Measurements from ENCODE around the gene RPS29. TPM values are rescaled to one million over a fixed set of nuclear protein-coding genes. Genes with fewer than 3 reads are reported as not detected.
A peak's percentile ranks its signal among the peaks of the same experiment; 100 is the strongest.
"Not testable (repeated sequence)": the region's sequence is repeated elsewhere in the genome, so short reads cannot be mapped to it uniquely, and the experiment has no call there.

The RPS29 gene
- total and polyA plus RNA-seq, 2 donors from 2014 or later: 1,054 to 2,862 TPM

GRCh38 chr14:49593016-49593415, 6.8 kb upstream of the RPS29 start:
- no peaks in the 10 kb centered on the region for H3K9me3 ChIP-seq (ENCODE audit: control insufficient read depth in 2 of 3, insufficient read depth in 1 of 3, low read length in 3 of 3)
- FAIRE-seq (no peak), DNase-seq (no peak)
- H3K36me3 ChIP-seq (ENCODE audit: control insufficient read depth in 2 of 3, insufficient read depth in 3 of 3, low read length in 3 of 3): no peaks in the 10 kb centered on the region
- H3K27me3 ChIP-seq (ENCODE audit: control insufficient read depth, insufficient read depth, low read length): no peaks in the 10 kb centered on the region
- H3K4me1 ChIP-seq (ENCODE audit: control insufficient read depth in 2 of 3, insufficient read depth in 2 of 3, low read depth in 1 of 3, low read length in 3 of 3): peaks cover 0 to 3% (median 0%) of the 10 kb centered on the region in 3 donors
- no peak overlapping the region for H3K27ac ChIP-seq (ENCODE audit: low read depth in 2 of 2, low read length in 2 of 2)
- intact Hi-C loops (cut with DNase I): no loop called here
- no peak overlapping the region for H3K4me3 ChIP-seq (ENCODE audit: low read length in 3 of 3)
- TF ChIP-seq CTCF (IDR thresholded peaks at IDR 0.05; ENCODE audit: borderline replicate concordance, extremely low read depth, insufficient read depth): no peak
- H3K9ac ChIP-seq (ENCODE audit: low read length in 3 of 3): no peak overlapping the region

- TF ChIP-seq CTCF (IDR thresholded peaks at IDR 0.05; ENCODE audit: borderline replicate concordance, extremely low read depth, insufficient read depth): no peak
- peaks cover 0 to under 1% (median 0%) of the 10 kb centered on the region in 3 donors for H3K36me3 ChIP-seq (ENCODE audit: control insufficient read depth in 2 of 3, insufficient read depth in 3 of 3, low read length in 3 of 3)
- no peaks in the 10 kb centered on the region for H3K9me3 ChIP-seq (ENCODE audit: control insufficient read depth in 2 of 3, insufficient read depth in 1 of 3, low read length in 3 of 3)
- peaks cover 0 to 2% (median 0%) of the 10 kb centered on the region in 3 donors for H3K4me1 ChIP-seq (ENCODE audit: control insufficient read depth in 2 of 3, insufficient read depth in 2 of 3, low read depth in 1 of 3, low read length in 3 of 3)
- no peak for FAIRE-seq
- no peaks in the 10 kb centered on the region for H3K27me3 ChIP-seq (ENCODE audit: control insufficient read depth, insufficient read depth, low read length)
- DNase-seq: no peak
- intact Hi-C loops (cut with DNase I): no loop called here
- no peak overlapping the region for H3K4me3 ChIP-seq (ENCODE audit: low read length in 3 of 3)
- no peak overlapping the region for H3K9ac ChIP-seq (ENCODE audit: low read length in 3 of 3)
- no peak overlapping the region for H3K27ac ChIP-seq (ENCODE audit: low read depth in 2 of 2, low read length in 2 of 2)
These were observed 3.2 kb upstream of the RPS29 start for GRCh38 chr14:49589387-49589786.

GRCh38 chr14:49586673-49587460, 687 bp upstream of the RPS29 start:
- Histone ChIP-seq H3K9ac (ENCODE audit: low read length in 3 of 3) (peak overlapping the region in 2 of 3 donors; percentile 10 to 89), H3K4me3 (ENCODE audit: low read length in 3 of 3) (peak overlapping the region; percentile 80 to 99 (median 98)), H3K4me1 (ENCODE audit: control insufficient read depth in 2 of 3, insufficient read depth in 2 of 3, low read depth in 1 of 3, low read length in 3 of 3) (peaks cover 0 to 9% (median 0%) of the 10 kb centered on the region in 3 donors), H3K36me3 (ENCODE audit: control insufficient read depth in 2 of 3, insufficient read depth in 3 of 3, low read length in 3 of 3) (peaks cover 2 to 12% (median 3%) of the 10 kb centered on the region in 3 donors), H3K27ac (ENCODE audit: low read depth in 2 of 2, low read length in 2 of 2) (peak overlapping the region; percentile 86 to 96), H3K27me3 (ENCODE audit: control insufficient read depth, insufficient read depth, low read length) (no peaks in the 10 kb centered on the region), H3K9me3 (ENCODE audit: control insufficient read depth in 2 of 3, insufficient read depth in 1 of 3, low read length in 3 of 3) (no peaks in the 10 kb centered on the region)
- intact Hi-C loops (cut with DNase I): no loop called here
- peak; percentile 72 for TF ChIP-seq CTCF (IDR thresholded peaks at IDR 0.05; ENCODE audit: borderline replicate concordance, extremely low read depth, insufficient read depth)
- peak in 4 of 5 donors; percentile 45 to 88 (median 70) for DNase-seq
- peak; percentile 72 for FAIRE-seq

DNA sequence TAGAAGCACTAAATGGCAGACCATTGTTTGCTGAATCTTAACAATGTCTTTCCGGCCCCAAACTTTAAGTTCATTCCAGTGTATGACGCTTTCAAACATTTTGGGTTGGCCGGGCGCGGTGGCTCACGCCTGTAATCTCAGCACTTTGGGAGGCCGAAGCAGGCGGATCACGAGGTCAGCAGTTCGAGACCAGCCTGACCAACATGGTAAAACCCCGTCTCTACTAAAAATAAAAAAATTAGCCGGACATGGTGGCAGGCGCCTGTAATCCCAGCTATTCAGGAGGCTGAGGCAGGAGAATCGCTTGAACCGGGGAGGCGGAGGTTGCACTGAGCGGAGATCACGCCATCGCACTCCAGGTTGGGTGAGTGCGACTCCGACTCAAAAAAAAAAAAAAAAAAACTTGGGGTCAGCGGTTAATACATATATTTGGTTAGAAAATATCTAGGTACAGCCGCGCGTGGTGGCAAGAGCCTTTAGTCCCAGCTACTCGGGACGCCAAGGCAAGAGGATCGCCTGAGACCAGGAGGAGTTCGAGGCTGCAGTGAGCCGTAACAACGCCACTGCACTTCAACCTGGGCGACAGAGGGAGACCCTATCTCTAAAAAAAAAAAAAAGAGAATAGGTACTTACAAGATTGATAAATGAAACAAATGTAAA, 1.1 kb downstream of the RPS29 start:
- H3K9me3 ChIP-seq (ENCODE audit: control insufficient read depth in 2 of 3, insufficient read depth in 1 of 3, low read length in 3 of 3); H3K27me3 ChIP-seq (ENCODE audit: control insufficient read depth, insufficient read depth, low read length); H3K27ac ChIP-seq (ENCODE audit: low read depth in 2 of 2, low read length in 2 of 2); H3K4me1 ChIP-seq (ENCODE audit: control insufficient read depth in 2 of 3, insufficient read depth in 2 of 3, low read depth in 1 of 3, low read length in 3 of 3); intact Hi-C loops (cut with DNase I); FAIRE-seq: not testable (repeated sequence)
- peak overlapping the region; percentile 89 to 99 (median 98) for H3K9ac ChIP-seq (ENCODE audit: low read length in 3 of 3)
- H3K4me3 ChIP-seq (ENCODE audit: low read length in 3 of 3): peak overlapping the region; percentile 80 to 99 (median 98)
- DNase-seq: peak in 2 of 5 donors; percentile 36 to 55
- peaks cover 2 to 12% (median 3%) of the 10 kb centered on the region in 3 donors for H3K36me3 ChIP-seq (ENCODE audit: control insufficient read depth in 2 of 3, insufficient read depth in 3 of 3, low read length in 3 of 3)
